Activated CD8-positive, alpha-beta T cell treated with anti-CD3 and anti-CD28 coated beads for 36 hours (primary cell): ENCODE measurements around the gene SLC25A43. TPM values are rescaled to one million over a fixed set of nuclear protein-coding genes. Genes with fewer than 3 reads are reported as not detected.
"Not testable (repeated sequence)": the region's sequence is repeated elsewhere in the genome, so short reads cannot be mapped to it uniquely, and the experiment has no call there.

ENCODE experiments used
- ATAC-seq: fragments of 200-7000 bp; cut with Tn5 transposase; one replicate; pipeline ENCODE4 v1.10.0; 2021; ENCODE audit warnings: mild to moderate bottlenecking, moderate library complexity
- CTCF ChIA-PET: fragments of 350-600 bp; sonication (Branson Sonifier 250); formaldehyde crosslinking; loops from one replicate; lab custom pipeline; 2021; ENCODE audit warnings: antibody characterized with exemption; lab: Charles Lee
- POLR2A ChIA-PET: fragments of 350-600 bp; sonication (Branson Sonifier 250); formaldehyde crosslinking; loops from one replicate; lab custom pipeline; 2021; ENCODE audit warnings: antibody characterized with exemption; lab: Charles Lee
- DNase-seq: peaks from one replicate; pipeline ENCODE4 v3.0.0-alpha.2; 2020
- H3K27ac Mint-ChIP-seq: one replicate; pipeline ENCODE4 v1.8.0; 2021; ENCODE audit warnings: mild to moderate bottlenecking, mixed read lengths
- H3K27me3 Mint-ChIP-seq: one replicate; pipeline ENCODE4 v1.8.0; 2021; ENCODE audit warnings: mixed read lengths
- H3K36me3 Mint-ChIP-seq: one replicate; pipeline ENCODE4 v1.8.0; 2021; ENCODE audit warnings: low read depth, mixed read lengths
- H3K4me1 Mint-ChIP-seq: one replicate; pipeline ENCODE4 v1.8.0; 2021; ENCODE audit warnings: low read depth, mixed read lengths
- H3K4me3 Mint-ChIP-seq: one replicate; pipeline ENCODE4 v1.8.0; 2021; ENCODE audit warnings: mild to moderate bottlenecking, moderate library complexity, mixed read lengths
- H3K9me3 Mint-ChIP-seq: one replicate; pipeline ENCODE4 v1.8.0; 2021; ENCODE audit warnings: mixed read lengths
- intact Hi-C: fragments of 100-400 bp; cut with micrococcal nuclease; formaldehyde crosslinking; loops from one replicate; pipeline ENCODE4 v1.10.0; 2022
- total RNA-seq, 2 experiments: library from RNA; stranded (reverse); gene quantifications; one replicate each; pipeline ENCODE4 v1.2.3, GENCODE V29; 2021
- TF ChIP-seq, protein P1 (sequence below): fragments of 200-600 bp; IDR thresholded peaks from one replicate; pipeline ENCODE4 v1.8.0; 2022; ENCODE audit warnings: antibody characterized with exemption, mild to moderate bottlenecking

The SLC25A43 gene
- total RNA-seq, 2 experiments from 2014 or later, result 5.3 to 5.6 TPM

DNA sequence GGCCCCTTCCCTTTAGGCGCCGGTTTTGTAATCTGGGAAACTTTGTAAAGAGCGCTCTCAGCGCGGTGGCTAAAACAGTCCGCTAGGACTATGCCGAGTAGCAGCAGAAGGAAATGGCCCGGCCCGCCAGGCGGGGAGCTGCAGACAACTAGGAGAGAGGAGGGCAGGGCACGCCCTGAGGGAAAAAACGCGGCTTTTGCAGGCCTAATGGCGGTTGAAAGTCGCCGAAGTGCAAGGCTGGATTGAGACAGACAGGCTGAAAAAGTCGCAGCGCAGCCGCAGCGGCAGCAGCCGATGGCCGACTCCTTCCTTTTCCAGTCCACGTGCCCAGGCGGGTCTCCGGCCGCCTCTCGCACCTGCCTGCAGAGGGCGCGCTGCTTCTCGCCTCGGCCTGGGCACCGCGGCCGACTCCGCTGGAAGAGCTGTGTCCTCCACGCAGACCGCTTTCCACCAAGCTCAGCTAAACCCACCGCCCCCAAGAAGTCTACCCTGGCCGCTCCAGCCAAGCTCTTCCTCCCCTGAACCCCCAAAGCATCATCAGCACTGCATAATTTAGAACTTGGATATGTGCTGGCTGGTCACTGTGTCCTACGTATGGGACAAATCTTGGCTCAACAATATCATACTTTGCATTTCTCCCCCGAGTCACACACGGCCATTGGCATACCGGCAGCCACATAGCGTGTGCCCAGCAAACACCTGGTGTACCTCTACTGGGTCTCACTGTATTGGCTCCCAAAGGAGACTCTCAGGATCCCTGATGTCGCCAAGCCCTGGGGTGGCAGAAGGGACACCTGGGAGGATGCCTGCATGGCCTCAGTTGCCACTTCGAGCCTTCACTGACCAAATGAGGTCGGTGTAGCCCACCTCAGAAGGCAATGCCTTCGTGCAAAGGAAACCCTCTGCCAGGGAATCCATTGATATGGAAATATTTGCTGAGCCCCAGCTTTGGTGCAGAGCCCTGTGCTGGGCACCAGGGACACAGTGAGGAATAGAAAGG, 83.6 kb downstream of the SLC25A43 start:
- peaks cover 4% of the 10 kb centered on the region for H3K4me1 Mint-ChIP-seq
- no peaks in the 10 kb centered on the region for H3K9me3 Mint-ChIP-seq

DNA sequence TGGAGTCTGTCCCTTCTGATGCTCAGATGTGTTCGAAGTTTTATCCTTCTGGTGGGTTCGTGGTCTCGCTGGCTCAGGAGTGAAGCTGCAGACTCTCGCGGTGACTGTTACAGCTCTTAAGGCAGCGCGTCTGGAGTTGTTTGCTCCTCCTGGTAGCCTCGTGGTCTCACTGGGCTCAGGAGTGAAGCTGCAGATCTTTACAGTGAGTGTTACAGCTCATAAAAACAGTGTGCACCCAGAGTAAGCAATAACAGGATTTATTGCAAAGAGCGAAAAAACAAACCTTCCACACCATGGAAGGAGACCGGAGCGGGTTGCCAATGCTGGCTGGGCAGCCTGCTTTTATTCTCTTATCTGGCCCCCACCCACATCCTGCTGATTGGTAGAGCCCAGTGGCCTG, 87.6 kb downstream of the SLC25A43 start:
- Mint-ChIP-seq H3K36me3 (no peaks in the 10 kb centered on the region), H3K4me1 (peaks cover 4% of the 10 kb centered on the region), H3K27ac (no peak overlapping the region), H3K27me3 (no peaks in the 10 kb centered on the region), H3K4me3 (no peak overlapping the region), H3K9me3 (no peaks in the 10 kb centered on the region)
- ChIA-PET CTCF (no interaction called here), POLR2A (no interaction called here)
- ATAC-seq, result no peak
- no peak for DNase-seq
- intact Hi-C loops, result no loop called here
- TF ChIP-seq, protein P1, sequence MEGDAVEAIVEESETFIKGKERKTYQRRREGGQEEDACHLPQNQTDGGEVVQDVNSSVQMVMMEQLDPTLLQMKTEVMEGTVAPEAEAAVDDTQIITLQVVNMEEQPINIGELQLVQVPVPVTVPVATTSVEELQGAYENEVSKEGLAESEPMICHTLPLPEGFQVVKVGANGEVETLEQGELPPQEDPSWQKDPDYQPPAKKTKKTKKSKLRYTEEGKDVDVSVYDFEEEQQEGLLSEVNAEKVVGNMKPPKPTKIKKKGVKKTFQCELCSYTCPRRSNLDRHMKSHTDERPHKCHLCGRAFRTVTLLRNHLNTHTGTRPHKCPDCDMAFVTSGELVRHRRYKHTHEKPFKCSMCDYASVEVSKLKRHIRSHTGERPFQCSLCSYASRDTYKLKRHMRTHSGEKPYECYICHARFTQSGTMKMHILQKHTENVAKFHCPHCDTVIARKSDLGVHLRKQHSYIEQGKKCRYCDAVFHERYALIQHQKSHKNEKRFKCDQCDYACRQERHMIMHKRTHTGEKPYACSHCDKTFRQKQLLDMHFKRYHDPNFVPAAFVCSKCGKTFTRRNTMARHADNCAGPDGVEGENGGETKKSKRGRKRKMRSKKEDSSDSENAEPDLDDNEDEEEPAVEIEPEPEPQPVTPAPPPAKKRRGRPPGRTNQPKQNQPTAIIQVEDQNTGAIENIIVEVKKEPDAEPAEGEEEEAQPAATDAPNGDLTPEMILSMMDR, result no peak

More for the DNA sequence above, 83.6 kb downstream of the SLC25A43 start:
- TF ChIP-seq, protein P1, result peak; percentile 66
- intact Hi-C loops, result no loop called here
- Mint-ChIP-seq H3K27me3 (no peaks in the 10 kb centered on the region), H3K36me3 (no peaks in the 10 kb centered on the region), H3K27ac (peak overlapping the region; percentile 55), H3K4me3 (peak overlapping the region; percentile 66)
- DNase-seq (peak; percentile 73), ATAC-seq (peak; percentile 89)
- ChIA-PET CTCF (interaction anchor here (0.6 to 2.6 kb wide), 23 partner anchors 9 to 405 kb away, joined by 3 to 21 read pairs (median 5); no protein-coding TSS in a partner anchor), POLR2A (interaction anchor here (0.7 to 3.6 kb wide), 4 partner anchors 8 to 85 kb away, joined by 3 to 20 read pairs (median 3); no protein-coding TSS in a partner anchor)

DNA sequence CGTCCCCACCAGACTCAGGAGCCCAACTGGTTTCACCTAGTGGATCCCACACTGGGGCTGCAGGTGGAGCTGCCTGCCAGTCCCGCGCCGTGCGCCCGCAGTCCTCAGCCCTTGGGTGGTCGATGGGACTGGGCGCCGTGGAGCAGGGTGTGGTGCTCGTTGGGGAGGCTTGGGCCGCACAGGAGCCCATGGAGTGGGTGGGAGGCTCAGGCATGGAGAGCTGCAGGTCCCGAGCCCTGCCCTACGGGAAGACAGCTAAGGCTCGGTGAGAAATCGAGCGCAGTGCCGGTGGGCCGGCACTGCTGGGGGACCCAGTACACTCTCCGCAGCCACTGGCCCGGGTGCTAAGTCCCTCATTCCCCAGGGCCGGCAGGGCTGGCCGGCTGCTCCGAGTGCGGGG, 88.6 kb downstream of the SLC25A43 start:
- CTCF ChIA-PET, result interaction anchor here (1.6 kb wide), 1 partner anchor 19 kb away, joined by 3 read pairs; no protein-coding TSS in a partner anchor
- intact Hi-C loops, POLR2A ChIA-PET: not testable (repeated sequence)

DNA sequence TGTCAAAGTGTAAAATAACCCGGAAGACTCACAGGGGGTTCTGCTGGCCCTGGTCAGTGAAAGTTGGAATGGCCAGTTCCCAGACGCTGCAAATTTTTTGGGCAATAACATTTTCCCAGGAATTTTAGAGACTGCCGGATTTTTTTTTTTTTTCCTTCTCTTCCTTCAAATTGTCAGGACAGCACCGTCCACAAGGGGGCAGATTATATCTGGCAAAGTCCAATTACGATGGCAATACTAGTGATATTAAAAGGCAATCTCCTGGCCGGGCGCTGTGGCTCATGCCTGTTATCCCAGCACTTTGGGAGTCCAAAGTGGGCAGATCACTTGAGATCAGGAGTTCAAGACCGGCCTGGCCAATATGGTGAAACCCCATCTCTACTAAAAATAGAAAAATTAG, 89.6 kb downstream of the SLC25A43 start:
- ATAC-seq (no peak), DNase-seq (peak; percentile 52)
- TF ChIP-seq, protein P1, result peak; percentile 63
- Mint-ChIP-seq H3K4me3 (no peak overlapping the region), H3K36me3 (no peaks in the 10 kb centered on the region), H3K9me3 (no peaks in the 10 kb centered on the region), H3K27me3 (no peaks in the 10 kb centered on the region), H3K27ac (no peak overlapping the region), H3K4me1 (no peaks in the 10 kb centered on the region)
- POLR2A ChIA-PET, result interaction anchor here (1.2 kb wide), 1 partner anchor 19 kb away, joined by 3 read pairs; no protein-coding TSS in a partner anchor
- intact Hi-C loops, result no loop called here
- CTCF ChIA-PET, result interaction anchor here (1.1 to 1.6 kb wide), 7 partner anchors 8 to 241 kb away, joined by 3 to 8 read pairs (median 3); no protein-coding TSS in a partner anchor

More for the DNA sequence above, 88.6 kb downstream of the SLC25A43 start:
- ATAC-seq, H3K4me3 Mint-ChIP-seq, H3K27ac Mint-ChIP-seq, H3K36me3 Mint-ChIP-seq, H3K27me3 Mint-ChIP-seq, H3K9me3 Mint-ChIP-seq, DNase-seq, H3K4me1 Mint-ChIP-seq: not testable (repeated sequence)

DNA sequence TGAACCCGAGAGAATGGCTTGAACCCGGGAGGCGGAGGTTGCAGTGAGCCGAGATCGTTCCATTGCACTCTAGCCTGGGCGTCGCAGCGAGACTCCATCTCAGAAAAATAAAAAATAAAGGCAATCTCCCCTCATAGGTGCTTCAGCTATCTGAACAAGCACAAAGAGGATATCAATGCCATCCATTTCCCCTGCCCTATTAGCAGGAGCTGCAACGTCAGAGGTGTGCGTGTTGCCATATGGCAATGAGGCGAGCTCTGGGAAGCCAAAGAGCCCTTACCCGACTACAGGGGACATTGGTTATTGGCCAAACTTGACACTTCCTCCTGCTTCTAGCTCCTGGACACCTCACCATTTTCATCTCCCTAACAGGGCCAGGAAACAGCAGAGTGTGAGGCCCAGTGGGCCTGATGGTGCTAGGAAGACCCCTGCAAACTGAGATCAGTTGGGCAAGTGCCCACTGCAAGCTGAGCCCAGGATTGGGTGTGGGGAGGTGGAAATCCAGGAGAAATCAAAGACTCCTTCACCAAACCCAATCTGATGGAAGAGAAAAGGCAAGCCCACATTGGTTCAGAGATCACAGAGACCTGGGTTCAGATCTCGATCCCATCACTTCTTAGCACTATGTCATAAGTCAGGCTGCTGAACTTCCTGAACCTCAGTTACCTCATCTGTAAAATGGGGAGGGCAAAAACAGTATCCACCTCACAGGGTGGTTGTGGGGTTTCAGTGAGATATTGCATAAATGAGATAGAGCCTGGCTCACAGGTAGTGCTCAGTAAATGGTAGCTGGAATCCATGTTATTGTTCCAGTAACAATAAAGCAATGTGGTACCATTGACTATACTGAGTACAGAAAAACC, 90.3 kb downstream of the SLC25A43 start:
- Mint-ChIP-seq H3K27ac (no peak overlapping the region), H3K36me3 (no peaks in the 10 kb centered on the region), H3K27me3 (no peaks in the 10 kb centered on the region), H3K4me3 (no peak overlapping the region), H3K9me3 (no peaks in the 10 kb centered on the region), H3K4me1 (no peaks in the 10 kb centered on the region)
- ChIA-PET CTCF (interaction anchor here (1.1 to 1.9 kb wide), 8 partner anchors 9 to 240 kb away, joined by 3 to 8 read pairs (median 4); no protein-coding TSS in a partner anchor), POLR2A (interaction anchor here (1.2 kb wide), 1 partner anchor 20 kb away, joined by 3 read pairs; no protein-coding TSS in a partner anchor)
- intact Hi-C loops, result no loop called here
- no peak for ATAC-seq
- TF ChIP-seq, protein P1, result no peak
- no peak for DNase-seq
